Renal cortical epithelial cell (primary cell): Measurements from ENCODE around the gene HSPB9. TPM values are rescaled to one million over a fixed set of nuclear protein-coding genes. Genes with fewer than 3 reads are reported as not detected.
A peak's percentile ranks its signal among the peaks of the same experiment; 100 is the strongest.
"Not testable (repeated sequence)": the region's sequence is repeated elsewhere in the genome, so short reads cannot be mapped to it uniquely, and the experiment has no call there.

ENCODE experiments used
- DNase-seq: peaks from one replicate; pipeline ENCODE4 v3.0.0-alpha.2; 2011; ENCODE audit warnings: low read depth
- total RNA-seq: library from RNA; depleted of rRNA; stranded (reverse); fragments of >200 nt; gene quantifications from 2 replicates; pipeline ENCODE4 v1.2.3, GENCODE V29; 2014

HSPB9 gene
- total RNA-seq, 1 donor from 2014 or later = not detected

GRCh38 chr17:42120161-42120769 is 2.3 kb upstream of the HSPB9 start:
- DNase-seq = no peak

GRCh38 chr17:42120770-42121769 is 1.5 kb upstream of the HSPB9 start, which contains the start of gene KAT2A:
TSS of gene KAT2A (minus strand) at chr17:42121367. CDS start at chr17:42121304, 63 bp downstream.
- DNase-seq = peak; percentile 53

GRCh38 chr17:42124256-42124655 is 1.7 kb downstream of the HSPB9 start:
- no peak for DNase-seq

DNA sequence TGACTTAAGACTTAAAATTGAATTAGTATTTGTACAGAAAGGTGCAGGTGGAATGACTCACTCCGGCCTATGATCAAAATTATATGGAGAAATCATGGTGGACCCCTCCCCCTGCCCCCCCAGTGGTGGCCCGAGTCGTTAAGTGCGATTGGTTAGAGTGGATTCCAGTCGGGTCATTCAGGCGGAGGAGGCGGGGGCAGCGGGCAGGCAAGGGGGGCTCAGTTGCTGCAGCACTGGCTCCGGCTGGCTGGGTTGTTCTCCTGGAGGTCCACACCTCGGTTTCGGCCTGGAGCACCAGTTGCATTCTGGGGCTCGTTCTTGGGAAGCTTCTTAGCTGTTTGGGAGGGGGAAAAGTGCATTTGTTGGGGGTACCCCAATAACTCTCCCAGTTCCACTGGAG is 3.0 kb downstream of the HSPB9 start:
- DNase-seq = no peak

DNA sequence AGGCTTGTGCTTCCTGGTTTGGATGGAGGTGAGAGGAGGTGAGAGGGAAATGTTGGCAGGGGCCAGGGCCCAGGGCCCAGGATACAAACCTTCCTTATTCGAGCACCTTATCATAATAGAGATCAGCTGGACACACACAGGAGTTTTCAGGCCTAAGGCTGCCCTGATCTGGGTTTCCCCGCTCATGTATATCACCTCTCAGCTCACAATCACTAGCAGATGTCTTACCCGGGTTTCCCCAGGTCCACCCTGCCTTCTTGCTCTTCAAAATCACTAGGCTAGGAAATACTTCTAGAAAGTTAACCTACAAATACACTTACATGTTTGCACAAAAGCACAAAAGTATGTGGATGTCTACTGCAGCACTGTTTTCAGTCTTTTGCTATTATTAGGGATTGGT is 4.2 kb downstream of the HSPB9 start:
- DNase-seq = no peak

- DNase-seq = no peak
These were observed 4.8 kb downstream of the HSPB9 start for GRCh38 chr17:42127414-42127813.

- DNase-seq = no peak
These were observed 6.7 kb downstream of the HSPB9 start for GRCh38 chr17:42129109-42129837.

- no peak for DNase-seq
These were observed 7.8 kb downstream of the HSPB9 start for GRCh38 chr17:42130310-42130936.

GRCh38 chr17:42131232-42131631 is 8.6 kb downstream of the HSPB9 start:
- no peak for DNase-seq

DNA sequence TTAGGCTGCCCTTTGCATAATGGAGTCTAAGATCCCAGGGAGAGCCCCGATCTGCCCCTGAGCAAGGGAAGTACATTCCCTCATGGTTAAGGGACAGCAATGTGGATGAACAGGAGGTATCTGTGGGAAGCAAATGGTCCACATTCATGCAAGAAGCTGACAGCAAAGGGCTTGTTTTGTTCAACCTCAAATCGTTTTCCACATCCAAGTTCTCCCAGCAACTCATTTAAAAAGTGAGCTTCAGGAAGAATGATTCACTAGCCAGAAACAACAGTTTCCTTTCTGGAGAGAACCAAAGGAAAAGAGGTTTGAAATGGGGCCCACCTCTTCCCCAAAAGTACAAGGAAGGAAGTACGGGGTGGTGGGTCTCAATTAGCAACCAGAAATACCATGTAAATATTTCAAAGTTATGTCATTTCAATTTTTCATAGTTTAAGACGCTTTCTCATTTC is 9.4 kb downstream of the HSPB9 start:
- peak; percentile 59 for DNase-seq

DNA sequence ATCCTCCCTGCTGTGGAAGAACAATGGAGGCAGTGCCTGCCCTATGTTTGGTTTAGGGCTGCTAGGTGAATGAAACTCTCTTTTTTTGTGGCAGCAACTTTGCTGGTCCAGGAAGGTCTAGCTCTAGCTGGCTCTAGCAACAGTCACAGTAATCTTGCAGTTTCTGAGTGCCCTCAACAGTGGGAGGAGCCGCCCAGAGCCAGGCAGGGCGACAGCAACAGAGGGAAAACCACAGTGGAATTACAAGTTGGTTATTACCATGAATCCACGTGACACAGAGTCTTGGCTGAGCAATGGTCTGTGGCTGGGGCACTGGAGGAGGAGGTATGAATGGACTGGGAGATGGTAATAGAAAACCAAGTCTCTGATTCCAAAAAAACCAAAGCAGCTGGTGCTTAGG is 10.3 kb downstream of the HSPB9 start:
- DNase-seq = peak; percentile 95

DNA sequence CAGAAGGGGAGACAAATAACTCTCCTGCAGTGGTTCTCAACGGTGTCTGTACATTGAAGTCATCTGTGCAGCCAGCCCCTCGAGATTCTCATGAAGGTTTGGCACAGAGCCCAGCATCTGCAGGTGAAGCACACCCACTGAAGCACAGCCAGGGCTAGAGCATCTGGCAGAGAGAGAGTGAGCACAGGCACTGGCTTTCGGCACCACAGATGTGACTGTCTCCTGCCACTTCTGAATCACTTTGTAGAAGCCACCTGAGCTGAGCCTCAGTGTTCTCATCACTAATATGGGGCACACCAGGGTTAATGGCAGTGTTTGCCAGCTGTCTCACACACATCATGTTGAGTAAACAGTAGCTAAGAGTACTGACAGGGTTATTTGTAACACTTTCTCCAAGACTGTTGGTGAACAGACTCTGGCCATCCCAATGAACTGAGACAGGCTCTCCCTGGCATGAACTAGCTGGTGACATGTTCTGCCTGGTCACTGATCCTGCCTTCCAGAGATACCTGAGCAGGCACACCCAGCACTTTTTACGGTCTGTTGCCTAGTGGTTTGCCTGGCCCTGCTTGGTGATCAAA is 10.9 kb downstream of the HSPB9 start:
- DNase-seq = peak; percentile 69

DNA sequence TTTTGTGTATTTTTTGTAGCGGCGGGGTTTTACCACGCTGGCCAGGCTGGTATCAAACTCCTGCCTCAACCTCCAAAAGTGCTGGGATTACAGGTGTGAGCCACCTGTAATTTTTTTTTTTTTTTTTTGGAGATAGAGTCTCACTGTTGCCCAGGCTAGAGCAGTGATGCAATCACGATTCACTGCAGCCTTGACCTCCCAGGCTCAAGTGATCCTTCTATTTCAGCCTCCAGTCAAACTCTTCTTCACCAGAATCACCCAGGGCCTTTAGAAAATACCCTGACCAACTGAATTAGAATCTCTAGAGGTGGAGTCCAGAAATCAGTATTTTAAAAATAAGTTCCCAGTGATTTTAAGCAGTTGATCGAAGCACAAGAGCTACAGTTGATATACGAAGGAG is 12.5 kb downstream of the HSPB9 start:
- no peak for DNase-seq

DNA sequence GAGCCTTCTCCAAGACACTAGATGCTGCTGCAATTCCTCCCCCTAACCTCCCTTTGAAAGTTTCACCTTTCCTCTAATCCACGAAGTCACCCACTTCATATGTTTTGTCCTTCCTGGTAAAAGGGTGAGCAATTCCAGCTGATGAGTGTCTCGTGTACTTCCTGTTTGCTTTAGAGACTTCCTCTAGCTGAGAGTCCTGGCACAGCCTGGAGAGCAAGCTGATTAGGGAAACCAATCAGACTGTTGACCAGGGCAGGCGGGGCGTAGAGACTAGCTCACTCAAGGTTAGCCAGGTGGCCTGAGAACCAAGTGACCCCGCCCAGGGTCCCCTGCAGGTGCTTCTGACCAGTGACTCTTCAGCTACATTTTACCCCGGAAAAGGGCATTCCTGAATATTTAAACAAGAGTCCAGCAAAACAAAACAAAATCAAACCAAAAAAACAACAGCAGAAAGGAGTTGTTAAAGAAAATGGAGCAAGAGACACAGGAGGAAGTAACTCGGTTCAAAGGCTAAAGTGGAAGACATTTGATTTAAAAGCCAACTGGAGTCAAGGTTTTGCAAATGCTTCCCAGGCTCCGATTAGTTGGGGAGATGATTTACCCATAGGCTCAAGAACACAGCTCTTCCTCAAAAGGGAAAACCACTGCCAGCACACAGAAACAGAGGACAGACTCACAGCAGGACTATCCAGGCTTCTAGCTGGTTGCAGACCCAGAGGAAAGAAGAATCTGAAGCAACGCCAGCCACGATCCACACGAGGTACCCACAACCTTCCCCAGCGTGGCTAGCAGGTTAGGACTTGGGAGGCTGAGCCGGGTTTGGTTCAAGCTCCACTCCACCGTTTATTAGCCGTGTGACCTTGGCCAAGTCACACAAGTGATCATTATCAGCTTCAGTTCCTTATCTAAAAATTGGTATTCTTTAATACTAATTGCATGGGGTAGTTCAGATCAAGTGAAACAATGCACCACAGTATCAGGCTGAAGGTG is 13.4 kb downstream of the HSPB9 start:
- DNase-seq = peak; percentile 88

- no peak for DNase-seq
These were observed 14.0 kb downstream of the HSPB9 start for GRCh38 chr17:42136654-42137051.

DNA sequence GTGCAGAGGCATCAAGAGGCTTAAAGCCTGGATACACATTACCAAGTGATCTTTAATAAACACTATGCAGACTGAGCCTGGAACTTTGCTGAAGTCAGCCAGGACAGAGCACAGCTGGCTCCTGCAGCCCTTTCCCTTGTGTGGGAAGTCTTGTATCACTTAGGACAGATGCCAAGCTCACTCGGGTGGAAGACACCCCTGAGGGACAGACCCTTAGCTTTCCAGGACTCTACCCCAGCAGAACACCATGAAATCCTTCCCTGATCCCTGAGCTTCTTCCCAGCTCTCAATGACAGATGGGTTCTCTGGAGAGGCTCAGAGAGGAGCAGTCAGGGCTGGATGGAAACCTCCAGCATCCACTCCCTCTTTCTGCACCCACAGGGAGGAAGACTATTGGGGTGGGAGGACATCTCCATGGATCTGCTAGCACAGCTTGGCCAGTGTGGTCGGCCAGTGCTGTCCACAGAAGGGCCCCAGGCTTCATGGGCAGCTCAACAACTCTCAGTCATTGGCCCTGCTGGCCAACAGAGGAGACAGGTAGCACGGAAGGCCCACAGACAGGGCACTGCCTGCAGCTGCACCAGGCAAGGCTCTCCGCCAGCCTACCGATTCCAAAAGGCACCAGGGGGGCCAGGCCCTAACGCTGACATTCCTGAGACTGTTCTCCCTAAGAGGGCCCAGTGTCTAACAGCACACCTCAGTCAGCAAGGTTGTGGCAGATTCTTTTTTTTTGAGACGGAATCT is 16.3 kb downstream of the HSPB9 start:
- DNase-seq = no peak

GRCh38 chr17:42140690-42141089 is 18.1 kb downstream of the HSPB9 start:
- DNase-seq = not testable (repeated sequence)

- no peak for DNase-seq
These were observed 18.8 kb downstream of the HSPB9 start for GRCh38 chr17:42141382-42141781.

GRCh38 chr17:42142371-42142896 is 19.8 kb downstream of the HSPB9 start:
- peak; percentile 11 for DNase-seq
